ENCODE results near the gene NFKB1. TPM values are rescaled to one million over a fixed set of nuclear protein-coding genes. Genes with fewer than 3 reads are reported as not detected.

The NFKB1 gene
- total RNA-seq, 1 donor from 2014 or later, result 38.5 TPM

- Histone ChIP-seq H3K9me3 (no peaks in the 10 kb centered on the region), H3K27me3 (no peaks in the 10 kb centered on the region), H3K36me3 (peaks cover 3 to 55% of the 10 kb centered on the region in 2 donors), H3K27ac (no peak overlapping the region), H3K4me1 (peaks cover 14% of the 10 kb centered on the region), H3K4me3 (no peak overlapping the region)
- intact Hi-C loops (cut with DNase I), result no loop called here
- no peak for DNase-seq (ENCODE audit: extremely low spot score in 2 of 2)
- TF ChIP-seq POLR2A (IDR thresholded peaks at IDR 0.05) (no peak), CTCF (IDR thresholded peaks at IDR 0.05) (no peak), POLR2AphosphoS5 (IDR thresholded peaks at IDR 0.05; ENCODE audit: insufficient read depth in 1 of 2, low read depth in 1 of 2) (no peak)
These were observed 97.1 kb downstream of the NFKB1 start for GRCh38 chr4:102598086-102598761.

- H3K36me3 ChIP-seq, result peaks cover 3 to 61% of the 10 kb centered on the region in 2 donors
- no peaks in the 10 kb centered on the region for H3K27me3 ChIP-seq
- H3K4me3 ChIP-seq, result no peak overlapping the region
- no peak overlapping the region for H3K27ac ChIP-seq
- H3K4me1 ChIP-seq, result peaks cover 14% of the 10 kb centered on the region
- intact Hi-C loops (cut with DNase I), result no loop called here
- H3K9me3 ChIP-seq, result no peaks in the 10 kb centered on the region
- DNase-seq (ENCODE audit: extremely low spot score in 2 of 2), result no peak
- TF ChIP-seq POLR2A (IDR thresholded peaks at IDR 0.05) (no peak), CTCF (IDR thresholded peaks at IDR 0.05) (no peak), POLR2AphosphoS5 (IDR thresholded peaks at IDR 0.05; ENCODE audit: insufficient read depth in 1 of 2, low read depth in 1 of 2) (no peak)
These were observed 97.7 kb downstream of the NFKB1 start for GRCh38 chr4:102598762-102599374.

GRCh38 chr4:102599455-102599854 is 98.3 kb downstream of the NFKB1 start:
- Histone ChIP-seq H3K9me3 (no peaks in the 10 kb centered on the region), H3K27me3 (no peaks in the 10 kb centered on the region), H3K4me3 (no peak overlapping the region), H3K27ac (no peak overlapping the region), H3K4me1 (peaks cover 14% of the 10 kb centered on the region), H3K36me3 (peaks cover 3 to 62% of the 10 kb centered on the region in 2 donors)
- no peak for DNase-seq (ENCODE audit: extremely low spot score in 2 of 2)
- intact Hi-C loops (cut with DNase I), result no loop called here
- no peak for TF ChIP-seq POLR2A (IDR thresholded peaks at IDR 0.05)
- TF ChIP-seq POLR2AphosphoS5 (IDR thresholded peaks at IDR 0.05; ENCODE audit: insufficient read depth in 1 of 2, low read depth in 1 of 2), result no peak
- TF ChIP-seq CTCF (IDR thresholded peaks at IDR 0.05), result no peak

- TF ChIP-seq POLR2A (IDR thresholded peaks at IDR 0.05) (no peak), CTCF (IDR thresholded peaks at IDR 0.05) (no peak), POLR2AphosphoS5 (IDR thresholded peaks at IDR 0.05; ENCODE audit: insufficient read depth in 1 of 2, low read depth in 1 of 2) (no peak)
- peaks cover 3 to 61% of the 10 kb centered on the region in 2 donors for H3K36me3 ChIP-seq
- peaks cover 14% of the 10 kb centered on the region for H3K4me1 ChIP-seq
- no peak overlapping the region for H3K4me3 ChIP-seq
- DNase-seq (ENCODE audit: extremely low spot score in 2 of 2), result no peak
- H3K27me3 ChIP-seq, result no peaks in the 10 kb centered on the region
- intact Hi-C loops (cut with DNase I), result no loop called here
- H3K9me3 ChIP-seq, result no peaks in the 10 kb centered on the region
- H3K27ac ChIP-seq, result no peak overlapping the region
These were observed 98.7 kb downstream of the NFKB1 start for GRCh38 chr4:102599886-102600285.

GRCh38 chr4:102600689-102601088 is 99.5 kb downstream of the NFKB1 start:
- peaks cover 3 to 53% of the 10 kb centered on the region in 2 donors for H3K36me3 ChIP-seq
- no peak overlapping the region for H3K27ac ChIP-seq
- intact Hi-C loops (cut with DNase I), result no loop called here
- H3K4me1 ChIP-seq, result peaks cover 14% of the 10 kb centered on the region
- TF ChIP-seq POLR2A (IDR thresholded peaks at IDR 0.05) (no peak), CTCF (IDR thresholded peaks at IDR 0.05) (no peak), POLR2AphosphoS5 (IDR thresholded peaks at IDR 0.05; ENCODE audit: insufficient read depth in 1 of 2, low read depth in 1 of 2) (no peak)
- no peaks in the 10 kb centered on the region for H3K27me3 ChIP-seq
- H3K9me3 ChIP-seq, result no peaks in the 10 kb centered on the region
- no peak overlapping the region for H3K4me3 ChIP-seq
- no peak for DNase-seq (ENCODE audit: extremely low spot score in 2 of 2)
